ENCODE measurements around the gene TCF7L1.

DNA sequence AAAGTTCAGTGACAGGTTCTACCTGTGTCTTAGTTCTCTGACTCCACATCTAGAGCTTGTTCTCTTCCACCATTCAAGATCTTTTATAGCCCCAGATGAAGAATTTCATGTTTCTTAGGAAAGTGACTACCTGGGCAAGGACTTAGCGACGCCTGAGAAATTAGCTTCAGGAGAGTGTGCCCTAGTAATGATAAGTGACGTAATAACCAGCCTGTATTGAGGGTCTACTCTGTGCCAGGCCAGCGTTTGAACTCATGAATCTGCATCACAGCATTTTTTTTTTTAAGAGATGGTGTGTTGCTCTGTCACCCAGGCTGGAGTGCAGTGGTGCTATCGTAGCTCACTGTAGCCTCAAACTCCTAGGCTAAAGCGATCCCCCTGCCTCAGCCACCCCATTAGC is 51.8 kb downstream of the TCF7L1 start:
- TF ChIP-seq, protein P1, sequence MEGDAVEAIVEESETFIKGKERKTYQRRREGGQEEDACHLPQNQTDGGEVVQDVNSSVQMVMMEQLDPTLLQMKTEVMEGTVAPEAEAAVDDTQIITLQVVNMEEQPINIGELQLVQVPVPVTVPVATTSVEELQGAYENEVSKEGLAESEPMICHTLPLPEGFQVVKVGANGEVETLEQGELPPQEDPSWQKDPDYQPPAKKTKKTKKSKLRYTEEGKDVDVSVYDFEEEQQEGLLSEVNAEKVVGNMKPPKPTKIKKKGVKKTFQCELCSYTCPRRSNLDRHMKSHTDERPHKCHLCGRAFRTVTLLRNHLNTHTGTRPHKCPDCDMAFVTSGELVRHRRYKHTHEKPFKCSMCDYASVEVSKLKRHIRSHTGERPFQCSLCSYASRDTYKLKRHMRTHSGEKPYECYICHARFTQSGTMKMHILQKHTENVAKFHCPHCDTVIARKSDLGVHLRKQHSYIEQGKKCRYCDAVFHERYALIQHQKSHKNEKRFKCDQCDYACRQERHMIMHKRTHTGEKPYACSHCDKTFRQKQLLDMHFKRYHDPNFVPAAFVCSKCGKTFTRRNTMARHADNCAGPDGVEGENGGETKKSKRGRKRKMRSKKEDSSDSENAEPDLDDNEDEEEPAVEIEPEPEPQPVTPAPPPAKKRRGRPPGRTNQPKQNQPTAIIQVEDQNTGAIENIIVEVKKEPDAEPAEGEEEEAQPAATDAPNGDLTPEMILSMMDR (IDR thresholded peaks at IDR 0.05): no peak
- no peak for TF ChIP-seq POLR2A (IDR thresholded peaks at IDR 0.05)

Measured in right lobe of liver (tissue), 4 donors.